ENCODE results near the gene LAMB1.

The LAMB1 gene

GRCh38 chr7:108008827-108009226 lies 5.9 kb upstream of the LAMB1 start:
- no peak for TF ChIP-seq CTCF (conservative IDR thresholded peaks at IDR 0.05; ENCODE audit: control insufficient read depth, insufficient read depth, low read depth, low read length)
- DNase-seq (ENCODE audit: low read depth) = no peak
- H3K4me3 ChIP-seq (ENCODE audit: control insufficient read depth, low read depth, low read length) = no peak overlapping the region

- TF ChIP-seq CTCF (conservative IDR thresholded peaks at IDR 0.05; ENCODE audit: control insufficient read depth, insufficient read depth, low read depth, low read length) = no peak
- DNase-seq (ENCODE audit: low read depth) = no peak
- no peak overlapping the region for H3K4me3 ChIP-seq (ENCODE audit: control insufficient read depth, low read depth, low read length)
These were observed 5.3 kb upstream of the LAMB1 start for GRCh38 chr7:108008240-108008639.

GRCh38 chr7:108007762-108008161 lies 4.8 kb upstream of the LAMB1 start:
- no peak for TF ChIP-seq CTCF (conservative IDR thresholded peaks at IDR 0.05; ENCODE audit: control insufficient read depth, insufficient read depth, low read depth, low read length)
- H3K4me3 ChIP-seq (ENCODE audit: control insufficient read depth, low read depth, low read length) = no peak overlapping the region
- no peak for DNase-seq (ENCODE audit: low read depth)

- TF ChIP-seq CTCF (conservative IDR thresholded peaks at IDR 0.05; ENCODE audit: control insufficient read depth, insufficient read depth, low read depth, low read length) = no peak
- H3K4me3 ChIP-seq (ENCODE audit: control insufficient read depth, low read depth, low read length) = no peak overlapping the region
- DNase-seq (ENCODE audit: low read depth) = no peak
These were observed 4.3 kb upstream of the LAMB1 start for GRCh38 chr7:108007261-108007660.

- no peak overlapping the region for H3K4me3 ChIP-seq (ENCODE audit: control insufficient read depth, low read depth, low read length)
- no peak for TF ChIP-seq CTCF (conservative IDR thresholded peaks at IDR 0.05; ENCODE audit: control insufficient read depth, insufficient read depth, low read depth, low read length)
- peak; percentile 61 for DNase-seq (ENCODE audit: low read depth)
These were observed 1.5 kb upstream of the LAMB1 start for GRCh38 chr7:108004220-108005142.

GRCh38 chr7:108003599-108003935 lies 606 bp upstream of the LAMB1 start:
- peak overlapping the region; percentile 89 for H3K4me3 ChIP-seq (ENCODE audit: control insufficient read depth, low read depth, low read length)

More at GRCh38 chr7:108003599-108003935, 606 bp upstream of the LAMB1 start:
- no peak for DNase-seq (ENCODE audit: low read depth)
- no peak for TF ChIP-seq CTCF (conservative IDR thresholded peaks at IDR 0.05; ENCODE audit: control insufficient read depth, insufficient read depth, low read depth, low read length)

All from fibroblast of mammary gland (primary cell).